HepG2 (cell line): ENCODE results near the gene CACNA1G. TPM values are rescaled to one million over a fixed set of nuclear protein-coding genes. Genes with fewer than 3 reads are reported as not detected.

Experiments used
- AGO1 ChIP-seq: fragments of 200-400 bp; formaldehyde crosslinking; IDR thresholded peaks from 2 replicates; pipeline ENCODE4 v1.6.1; 2017; ENCODE audit warnings: mild to moderate bottlenecking, low read depth, low read length, moderate library complexity; ENCODE audit not compliant: poor library complexity, severe bottlenecking
- E2F2 ChIP-seq: sonication (generic); formaldehyde crosslinking; IDR thresholded peaks from 2 replicates; pipeline ENCODE4 v1.4.0; 2020; ENCODE audit warnings: missing genetic modification reagents, borderline replicate concordance
- HOXA9 ChIP-seq: sonication (generic); formaldehyde crosslinking; IDR thresholded peaks from 2 replicates; pipeline ENCODE4 v1.8.1; 2022; ENCODE audit warnings: missing genetic modification reagents, mild to moderate bottlenecking, moderate library complexity, borderline replicate concordance
- JUNB ChIP-seq: sonication (generic); formaldehyde crosslinking; IDR thresholded peaks from 2 replicates; pipeline ENCODE4 v1.8.0; 2022; ENCODE audit warnings: missing genetic modification reagents, mild to moderate bottlenecking, borderline replicate concordance
- SRY ChIP-seq: sonication (generic); formaldehyde crosslinking; IDR thresholded peaks from 2 replicates; pipeline ENCODE4 v1.8.0; 2022; ENCODE audit warnings: mild to moderate bottlenecking, missing genetic modification reagents
- TEF ChIP-seq: sonication (generic); formaldehyde crosslinking; IDR thresholded peaks from 2 replicates; pipeline ENCODE4 v1.5.0; 2020; ENCODE audit warnings: missing genetic modification reagents
- ZFX ChIP-seq: sonication (generic); formaldehyde crosslinking; IDR thresholded peaks from 2 replicates; pipeline ENCODE4 v1.4.0; 2020; ENCODE audit warnings: mild to moderate bottlenecking, low read depth, missing genetic modification reagents, moderate library complexity
- ZNF207 ChIP-seq: fragments of 450-650 bp; IDR thresholded peaks from 2 replicates; pipeline ENCODE4 v1.6.1; 2016; ENCODE audit warnings: antibody characterized with exemption, borderline replicate concordance
- ZNF234 ChIP-seq: sonication (generic); formaldehyde crosslinking; conservative IDR thresholded peaks from 2 replicates; pipeline ENCODE4 v1.5.1; 2020; ENCODE audit warnings: mild to moderate bottlenecking, missing genetic modification reagents
- ZNF343 ChIP-seq: sonication (generic); formaldehyde crosslinking; IDR thresholded peaks from 2 replicates; pipeline ENCODE4 v1.4.0; 2020; ENCODE audit warnings: mild to moderate bottlenecking, missing genetic modification reagents
- ZNF513 ChIP-seq: sonication (generic); formaldehyde crosslinking; conservative IDR thresholded peaks from 2 replicates; pipeline ENCODE4 v1.5.0; 2020; ENCODE audit warnings: missing genetic modification reagents
- ZNF547 ChIP-seq: sonication (generic); formaldehyde crosslinking; IDR thresholded peaks from 2 replicates; pipeline ENCODE4 v1.5.1; 2020; ENCODE audit warnings: mild to moderate bottlenecking, missing genetic modification reagents
- ZNF580 ChIP-seq: IDR thresholded peaks from 2 replicates; pipeline ENCODE4 v1.6.1; 2016; ENCODE audit warnings: low read depth, borderline replicate concordance
- ZNF800 ChIP-seq: sonication (generic); formaldehyde crosslinking; IDR thresholded peaks from 2 replicates; pipeline ENCODE4 v1.4.0; 2020; ENCODE audit warnings: missing genetic modification reagents
- polyA plus RNA-seq, 8 experiments: library from polyadenylated mRNA; depleted of rRNA in 3 of 8; stranded (reverse) in 7 of 8; unstranded in 1 of 8; fragments of >200 nt; fragmentation: Illumina TruSeq in 4 of 8; extraction: Trizol in 4 of 8; gene quantifications; 2 replicates each; pipeline versions ENCODE4 v1.2.1 to v1.2.3, GENCODE V29; 2011 to 2016; ENCODE audit warnings: low read depth in 4 of 8, missing spikeins in 1 of 8, mixed read lengths in 1 of 8; ENCODE audit not compliant: insufficient read depth in 1 of 8
- total RNA-seq, 5 experiments: library from RNA; depleted of rRNA; stranded (reverse); fragments of >200 nt; fragmentation: Illumina TruSeq; extraction: Trizol; gene quantifications; 2 replicates each; pipeline ENCODE4 v1.2.3, GENCODE V29; 2016; ENCODE audit warnings: low read depth in 1 of 5
- TF ChIP-seq, protein P1 (sequence below): sonication (generic); formaldehyde crosslinking; IDR thresholded peaks from 2 replicates; pipeline ENCODE4 v1.8.1; 2022; ENCODE audit warnings: low read depth, mild to moderate bottlenecking, missing genetic modification reagents

CACNA1G gene
- total and polyA plus RNA-seq, 2 of the 13 experiments (the other 11 are each of a cell fraction or from before 2014, with no cell fraction given), result 0.02 TPM; not detected in 1

- TF ChIP-seq, protein P1, sequence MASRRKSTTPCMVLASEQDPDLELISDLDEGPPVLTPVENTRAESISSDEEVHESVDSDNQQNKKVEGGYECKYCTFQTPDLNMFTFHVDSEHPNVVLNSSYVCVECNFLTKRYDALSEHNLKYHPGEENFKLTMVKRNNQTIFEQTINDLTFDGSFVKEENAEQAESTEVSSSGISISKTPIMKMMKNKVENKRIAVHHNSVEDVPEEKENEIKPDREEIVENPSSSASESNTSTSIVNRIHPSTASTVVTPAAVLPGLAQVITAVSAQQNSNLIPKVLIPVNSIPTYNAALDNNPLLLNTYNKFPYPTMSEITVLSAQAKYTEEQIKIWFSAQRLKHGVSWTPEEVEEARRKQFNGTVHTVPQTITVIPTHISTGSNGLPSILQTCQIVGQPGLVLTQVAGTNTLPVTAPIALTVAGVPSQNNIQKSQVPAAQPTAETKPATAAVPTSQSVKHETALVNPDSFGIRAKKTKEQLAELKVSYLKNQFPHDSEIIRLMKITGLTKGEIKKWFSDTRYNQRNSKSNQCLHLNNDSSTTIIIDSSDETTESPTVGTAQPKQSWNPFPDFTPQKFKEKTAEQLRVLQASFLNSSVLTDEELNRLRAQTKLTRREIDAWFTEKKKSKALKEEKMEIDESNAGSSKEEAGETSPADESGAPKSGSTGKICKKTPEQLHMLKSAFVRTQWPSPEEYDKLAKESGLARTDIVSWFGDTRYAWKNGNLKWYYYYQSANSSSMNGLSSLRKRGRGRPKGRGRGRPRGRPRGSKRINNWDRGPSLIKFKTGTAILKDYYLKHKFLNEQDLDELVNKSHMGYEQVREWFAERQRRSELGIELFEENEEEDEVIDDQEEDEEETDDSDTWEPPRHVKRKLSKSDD (CRISPR knock-in tag), result no peak
- TF ChIP-seq JUNB (CRISPR knock-in tag) (peak; percentile 11; the same call in 1 of the 2 replicates), ZNF513 (no peak), HOXA9 (CRISPR knock-in tag) (no peak), ZNF547 (CRISPR knock-in tag) (0 out of 2 replicates have a peak, but pooled peaks have one; percentile 15), ZNF800 (CRISPR knock-in tag) (no peak), AGO1 (no peak), ZFX (CRISPR knock-in tag) (no peak), ZNF234 (CRISPR knock-in tag) (no peak), ZNF207 (no peak), E2F2 (CRISPR knock-in tag) (no peak), ZNF343 (CRISPR knock-in tag) (no peak), TEF (CRISPR knock-in tag) (no peak), SRY (CRISPR knock-in tag) (no peak), ZNF580 (CRISPR knock-in tag) (no peak)
Observed at GRCh38 chr17:50533720-50534148, 26.8 kb upstream of the CACNA1G start (continued).
